NCI-H446 treated with DMSO at 0.1 percent for 48 hours (cell line): Measurements from ENCODE around the gene ATL2.
A peak's percentile ranks its signal among the peaks of the same experiment; 100 is the strongest.
"Not testable (repeated sequence)": the region's sequence is repeated elsewhere in the genome, so short reads cannot be mapped to it uniquely, and the experiment has no call there.

Experiments
- DNase-seq: peaks from one replicate; lab custom pipeline; 2025; lab: John Stamatoyannopoulos, UW

The ATL2 gene

GRCh38 chr2:38274286-38275276, 102.5 kb downstream of the ATL2 start:
- peak; percentile 43 for DNase-seq

- no peak for DNase-seq
These were observed 105.4 kb downstream of the ATL2 start for GRCh38 chr2:38271697-38272096.

GRCh38 chr2:38269421-38269820, 107.7 kb downstream of the ATL2 start:
- no peak for DNase-seq

GRCh38 chr2:38268691-38269327, 108.3 kb downstream of the ATL2 start:
- peak; percentile 2 for DNase-seq

- no peak for DNase-seq
These were observed 109.1 kb downstream of the ATL2 start for GRCh38 chr2:38268001-38268400.

GRCh38 chr2:38267270-38267925, 109.7 kb downstream of the ATL2 start:
- no peak for DNase-seq

- DNase-seq, result no peak
These were observed 110.6 kb downstream of the ATL2 start for GRCh38 chr2:38266382-38267061.

- no peak for DNase-seq
These were observed 111.6 kb downstream of the ATL2 start for GRCh38 chr2:38265461-38265860.

GRCh38 chr2:38264396-38265221, 112.5 kb downstream of the ATL2 start:
- DNase-seq, result no peak

- DNase-seq, result no peak
These were observed 113.8 kb downstream of the ATL2 start for GRCh38 chr2:38263293-38263692.

- no peak for DNase-seq
These were observed 114.8 kb downstream of the ATL2 start for GRCh38 chr2:38262069-38262871.

- no peak for DNase-seq
These were observed 115.5 kb downstream of the ATL2 start for GRCh38 chr2:38261569-38262068.

GRCh38 chr2:38260972-38261371, 116.1 kb downstream of the ATL2 start:
- no peak for DNase-seq

GRCh38 chr2:38260469-38260868, 116.6 kb downstream of the ATL2 start:
- DNase-seq, result no peak

- no peak for DNase-seq
These were observed 117.8 kb downstream of the ATL2 start for GRCh38 chr2:38259311-38259710.

- not testable (repeated sequence) for DNase-seq
These were observed 119.4 kb downstream of the ATL2 start for GRCh38 chr2:38257680-38258079.

GRCh38 chr2:38256610-38257009, 120.5 kb downstream of the ATL2 start:
- DNase-seq, result no peak

GRCh38 chr2:38255211-38255610, 121.9 kb downstream of the ATL2 start:
- no peak for DNase-seq

- DNase-seq, result no peak
These were observed 122.3 kb downstream of the ATL2 start for GRCh38 chr2:38254796-38255195.

- no peak for DNase-seq
These were observed 125.1 kb downstream of the ATL2 start for GRCh38 chr2:38251940-38252339.
